Cardiac muscle cell (in vitro differentiated cells and primary cell): ENCODE results near the gene BECN2. TPM values are rescaled to one million over a fixed set of nuclear protein-coding genes. Genes with fewer than 3 reads are reported as not detected.
A peak's percentile ranks its signal among the peaks of the same experiment; 100 is the strongest.
"Not testable (repeated sequence)": the region's sequence is repeated elsewhere in the genome, so short reads cannot be mapped to it uniquely, and the experiment has no call there.

Source experiments
- DNase-seq, 2 donors: peaks; one replicate each; pipeline versions ENCODE4 v3.0.0 to v3.0.0-alpha.2; 2010 to 2017; ENCODE audit warnings: low read depth in 1 of 2, low spot score in 1 of 2
- H3K27ac ChIP-seq: fragments of 200-600 bp; sonication (generic); 2 replicates; pipeline ENCODE4 v1.5.1; 2016
- H3K27me3 ChIP-seq: fragments of 200-600 bp; sonication (generic); 2 replicates; pipeline ENCODE4 v1.6.0; 2016; ENCODE audit warnings: control low read depth
- H3K36me3 ChIP-seq: fragments of 200-600 bp; sonication (generic); 2 replicates; pipeline ENCODE4 v1.5.1; 2016; ENCODE audit warnings: control low read depth
- H3K4me1 ChIP-seq: fragments of 200-600 bp; sonication (generic); 2 replicates; pipeline ENCODE4 v1.8.1; 2017; ENCODE audit warnings: low read depth, mild to moderate bottlenecking, mixed run types
- H3K4me3 ChIP-seq: fragments of 200-600 bp; sonication (generic); 2 replicates; pipeline ENCODE4 v1.5.1; 2016; ENCODE audit warnings: mild to moderate bottlenecking
- H3K9me3 ChIP-seq: fragments of 200-600 bp; sonication (generic); 2 replicates; pipeline ENCODE4 v1.5.1; 2017; ENCODE audit warnings: low read depth, mild to moderate bottlenecking, control low read depth
- CTCF ChIP-seq: IDR thresholded peaks from 2 replicates; pipeline ENCODE4 v1.5.1; 2012; ENCODE audit warnings: low read depth, mild to moderate bottlenecking, low read length
- polyA plus RNA-seq: library from polyadenylated mRNA; unstranded; fragments of >200 nt; fragmentation: Nextera tagmentation; extraction: Ambion mirVana; gene quantifications from 2 replicates; pipeline ENCODE4 v1.2.1, GENCODE V29; 2016
- total RNA-seq: library from RNA; depleted of rRNA; stranded (reverse); fragments of >200 nt; gene quantifications from 2 replicates; pipeline ENCODE4 v1.2.3, GENCODE V29; 2016

BECN2 gene
- total and polyA plus RNA-seq, 2 experiments from 2014 or later = not detected

GRCh38 chr1:241979926-241980325 lies 22.4 kb downstream of the BECN2 start:
- no peak for DNase-seq
- Histone ChIP-seq H3K36me3 (no peaks in the 10 kb centered on the region), H3K4me3 (no peak overlapping the region), H3K27ac (no peak overlapping the region), H3K4me1 (no peaks in the 10 kb centered on the region), H3K27me3 (no peaks in the 10 kb centered on the region), H3K9me3 (no peaks in the 10 kb centered on the region)
- no peak for TF ChIP-seq CTCF

- H3K27ac ChIP-seq = no peak overlapping the region
- peak; percentile 56 for TF ChIP-seq CTCF
- no peaks in the 10 kb centered on the region for H3K9me3 ChIP-seq
- H3K36me3 ChIP-seq = no peaks in the 10 kb centered on the region
- no peaks in the 10 kb centered on the region for H3K27me3 ChIP-seq
- peak; percentile 45 to 61 for DNase-seq
- H3K4me3 ChIP-seq = no peak overlapping the region
- no peaks in the 10 kb centered on the region for H3K4me1 ChIP-seq
These were observed 28.2 kb downstream of the BECN2 start for GRCh38 chr1:241985787-241986186.

- not testable (repeated sequence) for DNase-seq, H3K27me3 ChIP-seq, H3K36me3 ChIP-seq, H3K27ac ChIP-seq, H3K4me1 ChIP-seq, H3K9me3 ChIP-seq, H3K4me3 ChIP-seq
These were observed 30.9 kb downstream of the BECN2 start for GRCh38 chr1:241988389-241988930.

- Histone ChIP-seq H3K27ac (no peak overlapping the region), H3K27me3 (no peaks in the 10 kb centered on the region), H3K36me3 (no peaks in the 10 kb centered on the region), H3K4me3 (no peak overlapping the region), H3K9me3 (no peaks in the 10 kb centered on the region), H3K4me1 (no peaks in the 10 kb centered on the region)
- TF ChIP-seq CTCF = no peak
- peak; percentile 23 to 91 for DNase-seq
These were observed 32.5 kb downstream of the BECN2 start for GRCh38 chr1:241990040-241990439.

GRCh38 chr1:241992734-241993133 lies 35.2 kb downstream of the BECN2 start:
- Histone ChIP-seq H3K9me3 (no peaks in the 10 kb centered on the region), H3K36me3 (no peaks in the 10 kb centered on the region), H3K27ac (no peak overlapping the region), H3K4me1 (no peaks in the 10 kb centered on the region), H3K4me3 (no peak overlapping the region), H3K27me3 (no peaks in the 10 kb centered on the region)
- no peak for TF ChIP-seq CTCF
- no peak for DNase-seq

- H3K27me3 ChIP-seq = no peaks in the 10 kb centered on the region
- no peak overlapping the region for H3K4me3 ChIP-seq
- H3K36me3 ChIP-seq = no peaks in the 10 kb centered on the region
- H3K27ac ChIP-seq = no peak overlapping the region
- no peak for DNase-seq
- TF ChIP-seq CTCF = no peak
- peaks cover 5% of the 10 kb centered on the region for H3K4me1 ChIP-seq
- no peaks in the 10 kb centered on the region for H3K9me3 ChIP-seq
These were observed 36.6 kb downstream of the BECN2 start for GRCh38 chr1:241994171-241994570.
